Measurements from ENCODE around the gene CORT.

- TF ChIP-seq CTCF (IDR thresholded peaks at IDR 0.05): no peak
- TF ChIP-seq POLR2AphosphoS5 (IDR thresholded peaks at IDR 0.05): no peak
These were observed 47.3 kb downstream of the CORT start for GRCh38 chr1:10497109-10497508.
